Left renal pelvis (tissue), 4 donors: ENCODE data around the gene PHF12. TPM values are rescaled to one million over a fixed set of nuclear protein-coding genes. Genes with fewer than 3 reads are reported as not detected.
"Not testable (repeated sequence)": the region's sequence is repeated elsewhere in the genome, so short reads cannot be mapped to it uniquely, and the experiment has no call there.

Experiments
- DNase-seq, 4 donors: peaks; one replicate each; pipeline ENCODE4 v3.0.0-alpha.2; 2013; ENCODE audit warnings: low read depth in 4 of 4, low spot score in 3 of 4
- polyA plus RNA-seq, 4 donors: library from polyadenylated mRNA; unstranded; fragments of 120-200 nt; gene quantifications; one replicate each; pipeline ENCODE4 v1.2.1, GENCODE V29; 2013; ENCODE audit not compliant: insufficient read length in 4 of 4

The PHF12 gene
- polyA plus RNA-seq, 4 donors: 38.9 to 52.6 (median 43.7) TPM

DNA sequence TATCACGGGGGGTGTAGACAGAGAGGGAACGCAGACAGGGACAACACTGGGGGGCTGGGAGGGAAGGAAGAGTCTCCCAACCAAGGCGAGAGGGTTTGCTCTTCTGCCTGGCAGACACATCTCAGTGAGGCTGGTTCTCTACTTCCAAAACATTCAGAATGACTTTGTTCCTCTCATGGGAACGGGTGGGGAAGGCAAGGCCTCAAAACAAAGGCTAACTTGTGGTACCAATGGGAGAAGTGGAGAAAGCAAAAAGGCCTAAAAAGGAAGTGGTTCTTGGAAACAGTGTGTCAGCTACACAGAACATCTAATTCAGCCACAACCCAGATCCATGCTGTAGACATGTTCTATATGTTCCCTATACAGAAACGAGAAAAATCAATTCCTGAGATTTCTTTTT is 61.3 kb downstream of the PHF12 start:
- no peak for DNase-seq

DNA sequence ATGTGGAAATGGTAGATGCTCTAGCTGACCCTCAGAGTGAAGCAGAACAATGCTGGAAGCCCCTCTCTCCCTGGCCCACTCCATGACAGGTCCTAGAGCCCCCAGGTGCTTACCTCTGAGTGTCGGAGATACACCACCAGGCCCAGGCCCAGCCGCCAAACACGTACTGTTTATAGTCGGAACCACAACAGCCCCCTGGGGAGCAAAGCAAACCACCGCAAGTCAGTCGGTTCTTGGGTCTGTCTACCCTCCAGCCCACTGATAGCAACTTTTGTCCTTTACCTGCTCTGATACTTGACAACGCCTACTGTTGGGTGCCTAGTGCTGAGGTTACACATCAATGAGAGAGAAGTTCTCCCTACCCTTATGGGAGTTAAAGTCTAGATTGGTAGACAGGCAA is 62.5 kb downstream of the PHF12 start:
- DNase-seq: no peak

DNA sequence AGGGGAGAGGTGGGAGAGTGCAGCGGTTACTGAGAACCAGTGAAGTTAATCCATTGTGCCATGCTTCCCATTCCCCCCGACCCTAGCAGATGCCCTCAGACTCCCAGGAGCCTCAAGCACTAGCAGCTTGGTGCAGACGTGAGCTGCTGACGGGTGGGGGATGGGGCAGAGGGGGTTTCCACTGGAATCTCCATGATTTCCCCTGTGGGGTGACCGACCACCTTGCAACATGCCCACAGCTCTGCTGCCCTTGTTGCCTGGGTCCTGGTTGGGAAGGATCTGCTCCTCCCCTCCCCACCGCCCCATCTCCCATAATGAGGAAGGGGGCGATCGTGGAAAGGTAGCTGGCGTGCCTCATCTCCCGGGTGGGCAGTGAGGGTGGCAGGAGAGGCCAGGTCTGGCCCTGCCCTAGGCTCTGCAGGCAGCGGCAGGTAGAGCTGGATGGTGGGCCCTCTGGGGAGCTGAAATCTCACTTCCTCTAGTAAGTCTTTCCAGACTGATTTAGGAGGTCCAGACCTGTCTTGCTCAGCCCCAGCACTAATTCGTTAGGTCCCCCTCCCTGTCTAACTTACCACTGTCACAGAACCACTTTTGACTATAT is 63.3 kb downstream of the PHF12 start:
- no peak for DNase-seq

DNA sequence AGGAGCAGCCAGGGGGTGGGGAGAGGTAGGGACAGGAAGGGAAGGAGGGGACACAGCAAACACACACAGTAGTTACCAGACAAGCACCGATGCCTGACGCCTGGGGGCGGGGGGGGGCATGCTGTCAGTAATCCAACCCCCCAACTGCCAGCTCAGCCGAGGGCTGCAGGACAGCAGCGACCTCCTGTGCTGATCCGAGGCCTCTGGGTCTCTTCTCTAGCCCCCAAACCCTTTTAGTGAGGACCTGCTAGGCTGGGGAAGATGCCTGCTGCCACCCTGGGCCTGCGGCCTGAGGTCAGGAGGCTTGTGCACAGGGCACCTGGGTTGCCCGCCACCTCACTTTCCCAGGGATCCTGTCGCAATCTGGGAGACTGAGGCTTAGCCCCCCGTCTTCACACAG is 65.4 kb downstream of the PHF12 start:
- DNase-seq: no peak

DNA sequence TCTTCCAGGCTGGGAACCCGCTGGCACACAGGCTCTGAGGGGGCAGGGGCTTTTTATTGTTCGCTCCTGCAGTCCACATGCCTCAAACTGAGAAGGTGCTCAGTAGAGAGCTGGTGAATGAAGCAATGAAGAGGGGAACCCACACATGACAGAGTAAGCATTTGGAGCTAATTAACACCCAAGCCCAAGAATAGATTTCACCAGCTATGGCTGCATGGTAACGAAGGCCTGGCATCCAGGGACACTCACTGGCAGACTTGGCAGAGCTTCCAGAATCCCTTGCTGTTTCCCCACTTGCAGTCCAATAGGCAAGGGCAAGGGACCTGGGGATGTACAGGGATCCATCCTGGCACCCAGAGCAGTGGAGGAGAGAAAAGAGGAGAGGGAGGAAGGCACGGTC is 66.0 kb downstream of the PHF12 start:
- no peak for DNase-seq

DNA sequence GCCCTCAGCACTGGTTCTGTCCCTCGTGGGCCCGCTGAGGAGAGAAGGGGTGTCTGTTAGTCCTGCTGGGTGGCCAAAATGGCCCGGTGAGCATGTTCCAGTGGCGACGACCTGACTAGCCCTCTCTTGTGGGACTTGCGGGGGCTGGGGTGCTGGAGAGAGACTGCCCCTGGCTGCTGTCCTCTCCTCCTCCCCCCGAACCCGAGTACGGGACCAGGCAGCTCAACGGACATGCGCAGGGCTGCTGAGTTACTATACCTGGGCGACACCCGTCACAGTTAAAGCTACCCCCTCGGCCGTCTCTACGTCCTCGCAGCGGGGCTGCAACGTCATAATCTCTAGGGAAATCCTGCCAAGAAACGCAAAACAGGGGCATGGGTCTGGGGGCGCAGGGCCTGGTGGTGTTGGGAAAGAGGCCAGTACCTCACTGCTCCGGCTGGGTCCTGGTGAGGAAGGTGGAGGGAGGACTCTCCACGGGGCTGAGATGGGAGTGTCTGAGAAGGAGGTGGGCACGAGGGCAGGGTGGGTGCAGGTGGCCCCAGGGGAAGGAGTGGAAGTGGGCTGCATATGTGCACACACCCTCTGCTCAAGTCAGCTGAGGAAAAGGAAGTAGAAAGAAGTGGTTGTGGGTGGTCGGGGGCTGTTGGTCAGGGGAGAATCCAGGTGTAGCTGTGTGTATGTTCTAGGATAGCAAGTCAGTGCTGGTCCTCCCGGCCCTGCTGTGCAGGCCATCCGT is 67.2 kb downstream of the PHF12 start:
- no peak for DNase-seq

DNA sequence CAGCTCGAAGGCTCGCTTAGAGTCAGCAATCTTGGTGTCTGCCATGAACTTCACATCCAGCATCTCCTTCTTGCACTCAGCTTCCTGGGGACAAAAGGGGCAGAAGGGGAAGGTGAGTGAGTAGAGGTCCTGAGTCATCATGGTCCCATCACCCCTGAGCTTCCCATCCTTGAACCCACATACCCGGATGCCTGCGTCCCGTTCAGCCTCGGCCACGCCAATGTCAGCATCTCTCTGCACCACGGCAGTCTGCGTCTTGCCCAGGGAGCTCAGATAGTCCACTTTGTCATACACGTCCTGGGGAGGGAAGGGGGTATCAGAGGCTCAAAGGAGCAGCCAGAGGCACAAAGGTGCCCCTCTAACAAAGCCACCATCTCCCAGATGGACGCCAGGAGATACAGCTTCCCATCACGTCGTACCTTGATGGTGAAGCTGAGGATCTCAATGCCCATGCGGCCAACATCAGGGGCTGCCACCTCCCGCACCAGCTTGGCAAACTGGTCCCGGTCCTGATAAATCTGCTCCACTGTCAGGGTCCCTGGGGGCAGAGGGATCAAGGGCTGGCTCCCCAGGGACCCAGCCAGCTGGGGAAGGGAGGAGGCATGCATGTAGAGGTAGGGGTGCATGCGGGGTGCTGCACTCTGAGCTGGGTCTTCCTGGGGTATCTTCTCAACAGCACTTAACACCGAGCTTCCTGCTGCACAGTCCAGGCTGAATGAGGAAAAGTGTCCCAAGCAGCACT is 69.0 kb downstream of the PHF12 start:
- DNase-seq: no peak

DNA sequence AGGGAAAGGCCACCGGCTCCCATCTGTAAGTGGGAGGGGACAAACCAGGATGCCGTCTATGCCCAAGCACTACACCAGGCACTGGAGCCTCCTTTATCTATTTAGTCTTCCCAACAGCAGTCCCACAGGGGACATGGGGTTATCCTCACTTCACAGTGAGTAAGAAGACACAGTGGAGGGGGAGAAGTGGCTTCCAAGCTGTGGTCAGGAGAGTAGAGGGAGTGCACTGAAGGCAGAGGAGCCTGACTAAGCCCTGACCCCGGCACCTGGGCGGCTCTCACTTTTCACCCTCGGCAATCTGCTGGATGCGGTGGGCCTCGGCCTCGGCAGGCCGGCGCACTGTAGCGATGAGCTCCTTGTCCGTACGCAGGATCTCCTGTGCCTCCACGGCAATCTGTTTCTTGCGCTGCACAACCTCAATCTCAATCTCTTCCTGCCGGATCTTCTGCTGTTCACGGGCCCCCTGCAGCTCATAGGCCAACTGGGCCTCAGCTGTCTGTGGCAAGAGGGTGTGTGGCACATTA is 69.7 kb downstream of the PHF12 start:
- DNase-seq: no peak

DNA sequence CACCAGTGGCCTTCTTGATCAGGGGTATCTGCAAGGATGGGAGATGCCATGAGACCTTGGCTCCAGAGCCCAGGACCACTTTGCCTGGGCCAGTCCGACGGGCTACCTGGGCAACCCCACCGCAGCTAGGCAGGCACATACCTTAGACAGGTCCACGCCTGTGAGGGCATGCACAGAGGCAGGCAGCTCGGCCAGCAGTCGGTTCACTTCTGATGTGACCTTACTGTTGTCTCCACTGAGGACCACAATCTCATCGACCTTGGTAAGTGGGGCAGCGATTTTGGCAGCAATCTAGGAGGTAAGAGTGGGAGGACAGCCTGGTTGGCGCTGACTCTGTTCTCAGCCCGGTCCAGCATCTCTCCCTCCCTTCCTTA is 70.8 kb downstream of the PHF12 start:
- DNase-seq: no peak

DNA sequence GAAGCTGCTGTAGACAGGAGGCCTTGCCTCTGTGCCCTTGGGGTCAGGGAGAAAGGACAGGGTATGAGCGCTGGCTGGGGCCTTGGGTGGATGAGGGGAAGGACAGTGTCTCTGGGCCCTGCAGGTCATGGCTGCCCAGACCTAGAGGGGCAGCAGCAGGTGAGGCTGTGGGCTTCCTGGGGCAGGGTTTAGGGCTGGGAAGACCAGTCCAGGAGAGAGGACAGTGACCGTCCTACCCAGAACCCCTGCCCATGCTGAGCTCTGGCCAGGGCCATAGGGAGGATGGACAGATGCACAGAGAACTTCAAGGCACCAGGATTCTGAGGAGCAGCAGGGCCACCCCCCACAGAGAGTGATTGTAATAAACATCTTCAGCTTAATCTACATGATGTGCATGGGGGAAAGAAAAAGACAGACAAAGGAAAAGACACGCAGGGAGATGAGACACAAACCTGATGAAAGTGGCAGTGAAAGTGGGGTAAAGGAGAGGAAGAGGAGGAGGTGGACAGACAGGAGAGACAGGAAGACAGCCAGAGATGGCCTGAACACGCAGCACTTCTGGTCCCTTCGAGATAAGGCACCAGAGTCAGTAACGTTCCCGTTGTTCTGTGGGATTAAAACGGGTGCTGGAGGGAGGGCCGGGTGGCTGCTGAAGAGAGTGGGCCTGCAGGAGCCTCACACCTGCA is 71.3 kb downstream of the PHF12 start:
- DNase-seq: no peak

DNA sequence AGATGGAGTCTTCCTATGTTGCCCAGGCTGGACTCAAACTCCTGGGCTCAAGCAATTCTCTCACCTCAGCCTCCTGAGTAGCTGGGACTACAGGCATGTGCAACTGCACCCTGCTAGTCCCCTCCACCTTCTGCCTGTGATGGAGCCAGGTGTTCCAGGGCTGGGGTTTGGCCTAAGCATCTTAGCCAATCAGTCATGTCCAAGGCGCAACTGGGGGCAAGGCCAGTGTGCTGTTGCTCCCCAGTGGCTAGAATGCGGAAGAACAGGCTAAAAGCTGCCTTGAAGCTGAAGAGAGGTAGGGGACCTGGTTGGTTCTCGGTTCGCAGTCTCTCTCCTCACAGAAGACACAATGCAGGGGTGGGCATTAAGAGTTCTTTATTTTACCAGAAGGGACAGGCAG is 72.3 kb downstream of the PHF12 start:
- no peak for DNase-seq

DNA sequence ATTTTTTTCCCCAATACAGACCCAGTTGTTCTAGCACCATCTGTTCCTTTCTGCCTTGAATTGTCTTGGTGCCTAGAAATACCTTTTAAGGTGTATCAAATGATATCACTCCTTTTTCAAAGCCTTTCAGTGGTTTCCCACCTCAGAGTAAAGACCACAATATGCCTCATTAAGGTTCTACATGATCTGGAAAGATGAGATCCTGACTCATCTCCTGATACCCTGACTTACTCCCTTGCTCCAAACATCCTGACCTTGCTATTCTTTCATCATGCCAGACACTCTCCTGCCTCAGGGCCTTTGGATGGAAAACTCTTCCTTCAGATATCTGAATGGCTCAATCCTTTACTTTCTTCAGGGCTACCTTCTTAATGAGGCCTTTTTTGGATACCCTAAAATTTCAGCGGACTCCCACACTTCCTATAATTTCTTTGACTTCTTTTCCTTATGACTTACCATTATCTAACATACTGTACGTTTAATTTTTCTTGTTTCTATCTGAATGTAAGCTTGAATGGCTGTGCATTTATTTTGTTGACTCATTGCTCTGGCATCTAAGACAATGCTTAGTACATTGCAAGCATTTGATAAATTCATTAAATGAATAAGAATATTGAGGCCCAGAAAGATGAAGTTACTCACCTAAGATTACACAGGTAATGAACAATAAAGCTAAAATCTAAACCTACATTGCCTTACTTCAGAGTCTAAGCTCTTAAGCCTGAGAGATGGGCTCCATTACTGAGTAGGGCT is 73.0 kb downstream of the PHF12 start:
- DNase-seq: no peak

DNA sequence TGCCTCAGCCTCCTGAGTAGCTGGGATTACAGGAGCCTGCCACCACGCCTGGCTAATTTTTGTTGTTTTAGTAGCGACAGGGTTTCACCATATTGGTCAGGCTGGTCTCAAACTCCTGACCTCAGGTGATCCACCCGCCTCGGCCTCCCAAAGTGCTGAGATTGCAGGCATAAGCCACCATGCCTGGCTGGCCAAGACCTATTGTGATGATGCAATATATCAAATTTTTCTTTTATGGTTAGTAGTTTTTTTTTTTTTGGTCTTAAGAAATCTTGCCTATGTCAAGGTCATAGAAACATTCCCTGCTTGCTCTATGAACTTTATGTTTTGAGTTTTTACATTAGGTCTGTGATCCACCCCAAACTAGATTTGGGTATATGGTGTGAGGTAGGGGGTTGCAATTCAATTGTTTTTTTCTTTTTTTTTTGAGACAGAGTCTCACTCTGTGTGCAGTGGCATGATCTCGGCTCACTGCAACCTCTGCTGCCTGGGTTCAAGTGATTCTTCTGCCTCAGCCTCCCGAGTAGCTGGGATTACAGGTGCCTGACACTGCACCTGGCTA is 74.1 kb downstream of the PHF12 start:
- not testable (repeated sequence) for DNase-seq

DNA sequence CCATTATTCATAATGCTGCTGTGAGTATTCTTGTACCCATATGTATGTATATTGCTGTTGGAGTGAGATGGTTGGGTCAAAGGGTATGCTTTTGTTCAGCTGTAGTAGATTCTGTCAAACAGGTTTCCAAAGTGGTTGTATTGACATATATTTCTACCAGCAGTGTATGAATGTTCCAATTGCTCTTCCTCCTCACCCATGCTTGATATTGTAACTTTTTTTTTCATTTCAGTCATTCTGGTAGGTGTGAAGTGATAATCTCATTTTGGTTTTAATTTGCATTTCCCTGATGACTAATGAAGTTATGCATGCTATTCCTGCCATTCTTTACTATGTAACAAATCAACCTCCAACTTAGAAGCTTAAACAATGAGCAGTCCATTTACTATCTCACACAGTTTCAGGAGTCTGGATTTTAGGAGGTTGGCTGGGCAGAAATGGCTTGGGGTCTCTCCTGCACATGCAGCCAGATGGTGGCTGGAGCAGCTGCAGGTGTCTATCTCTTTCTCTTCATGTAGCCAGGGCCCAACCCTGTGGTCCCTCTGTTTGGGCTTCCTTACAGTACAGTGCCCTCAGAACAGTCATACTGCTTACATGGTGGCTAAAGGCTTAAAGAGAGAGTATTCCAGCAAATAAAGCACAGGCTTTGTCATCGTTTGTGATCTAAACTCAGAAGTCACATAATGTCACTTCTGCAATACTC is 75.3 kb downstream of the PHF12 start:
- DNase-seq: no peak

DNA sequence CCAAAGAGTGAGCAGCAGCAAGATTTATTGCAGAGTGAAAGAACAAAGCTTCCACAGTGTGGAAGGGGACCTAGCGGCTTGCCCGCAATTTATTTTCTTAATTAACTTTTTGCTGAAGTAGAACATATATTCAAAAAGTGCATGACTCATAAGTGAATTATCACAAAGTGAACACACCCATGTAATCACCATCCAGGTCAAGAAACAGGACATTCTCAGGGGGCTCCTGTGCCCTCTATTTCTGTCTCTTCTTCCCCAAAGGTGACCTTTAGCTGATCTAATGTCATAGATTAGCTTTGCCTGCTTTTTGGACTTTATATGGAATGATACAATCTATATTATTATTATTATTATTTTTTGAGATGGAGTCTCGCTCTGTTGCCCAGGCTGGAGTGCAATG is 76.6 kb downstream of the PHF12 start:
- DNase-seq: no peak

DNA sequence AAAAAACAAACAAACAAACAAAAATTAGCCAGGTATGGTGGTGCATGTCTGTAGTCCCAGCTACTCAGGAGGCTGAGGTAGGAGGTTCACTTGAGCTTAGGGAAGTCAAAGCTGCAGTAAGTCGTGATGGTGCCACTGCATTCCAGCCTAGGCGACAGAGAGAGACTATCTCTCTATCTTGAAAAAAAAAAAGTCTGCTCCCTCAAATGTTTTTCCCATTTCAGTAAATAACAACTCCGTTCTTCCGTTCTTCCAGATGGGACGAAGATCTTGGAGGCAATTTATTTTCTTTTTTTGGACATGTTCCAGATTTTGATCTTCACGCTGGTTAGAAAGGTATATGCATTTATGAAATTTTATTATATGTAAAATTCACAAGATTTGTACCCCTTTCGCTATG is 77.5 kb downstream of the PHF12 start:
- no peak for DNase-seq

DNA sequence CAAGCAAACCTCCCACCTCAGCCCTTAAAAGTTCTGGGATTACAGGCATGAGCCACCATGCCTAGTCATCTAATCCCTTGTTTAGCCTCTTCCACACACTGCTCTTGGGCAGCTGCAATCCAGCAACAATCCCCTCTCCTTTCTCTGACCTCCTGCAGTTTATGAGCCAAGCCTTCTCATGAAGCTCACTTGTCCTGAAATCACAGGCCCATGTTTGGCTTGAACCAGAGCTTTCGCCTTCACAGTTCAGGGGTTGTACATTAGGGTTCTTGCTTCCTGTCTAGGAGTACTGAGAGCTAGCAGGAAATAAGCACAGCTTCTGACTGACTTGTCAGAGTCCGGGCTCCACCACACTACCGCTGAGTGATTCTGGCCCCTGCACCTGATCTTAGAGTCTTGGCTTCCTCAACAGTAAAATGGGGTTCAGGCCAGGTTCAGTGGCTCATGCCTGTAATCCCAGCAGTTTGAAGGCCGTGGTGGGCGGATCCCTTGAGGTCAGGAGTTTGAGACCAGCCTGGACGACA is 80.2 kb downstream of the PHF12 start:
- DNase-seq: no peak

DNA sequence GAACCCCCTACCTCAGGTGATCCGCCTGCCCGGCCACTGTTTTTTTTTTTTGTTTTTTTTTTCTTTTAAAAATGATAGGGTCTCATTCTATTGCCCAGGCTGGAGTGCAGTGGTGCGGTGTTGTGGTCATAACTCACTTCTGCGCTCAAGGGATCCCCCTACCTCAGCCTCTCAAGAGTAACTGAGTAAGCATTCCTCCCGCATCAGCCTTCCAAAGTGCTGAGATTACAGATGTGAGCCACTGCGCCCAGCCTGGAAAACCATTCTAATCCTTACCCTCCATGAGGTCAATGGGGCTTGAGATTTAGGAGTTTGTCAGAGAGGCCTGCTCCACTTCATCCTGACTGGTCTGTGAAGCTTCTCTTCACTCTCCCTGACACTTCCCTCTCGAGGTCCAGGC is 84.0 kb downstream of the PHF12 start:
- DNase-seq: no peak
